Fibroblast of mammary gland (primary cell): ENCODE results near the gene TSPAN14.

Source experiments
- DNase-seq: peaks from one replicate; pipeline ENCODE4 v3.0.0-alpha.2; 2010; ENCODE audit warnings: low read depth
- H3K4me3 ChIP-seq: 2 replicates; pipeline ENCODE4 v1.5.1; 2011; ENCODE audit warnings: low read depth, mild to moderate bottlenecking, low read length, moderate library complexity; ENCODE audit not compliant: control insufficient read depth
- TF ChIP-seq, protein P1 (sequence below): conservative IDR thresholded peaks from 2 replicates; pipeline ENCODE4 v1.5.1; 2011; ENCODE audit warnings: low read depth, low read length, inconsistent platforms; ENCODE audit not compliant: control insufficient read depth, insufficient read depth

TSPAN14 gene

DNA sequence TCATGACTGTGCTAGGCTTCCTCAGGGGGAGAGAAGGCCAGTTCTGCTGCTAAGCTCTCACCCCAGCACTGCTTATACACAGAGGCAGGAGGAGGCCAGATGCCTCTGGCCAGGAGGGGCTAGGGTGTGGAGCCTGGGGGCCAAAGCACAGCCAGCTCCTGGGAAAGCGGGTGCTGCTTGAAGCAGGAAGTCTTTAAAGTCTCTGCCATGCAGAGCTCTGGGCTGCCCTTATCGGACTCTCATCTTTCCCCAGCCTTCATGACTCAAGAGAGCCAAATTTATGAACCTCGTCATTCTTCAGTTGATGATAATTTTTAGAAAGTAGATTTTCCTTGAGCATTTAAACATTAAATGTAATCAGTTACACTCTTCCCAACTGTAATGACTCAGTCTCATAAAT lies 11.2 kb upstream of the TSPAN14 start:
- DNase-seq = no peak
- H3K4me3 ChIP-seq = no peak overlapping the region
- TF ChIP-seq, protein P1, sequence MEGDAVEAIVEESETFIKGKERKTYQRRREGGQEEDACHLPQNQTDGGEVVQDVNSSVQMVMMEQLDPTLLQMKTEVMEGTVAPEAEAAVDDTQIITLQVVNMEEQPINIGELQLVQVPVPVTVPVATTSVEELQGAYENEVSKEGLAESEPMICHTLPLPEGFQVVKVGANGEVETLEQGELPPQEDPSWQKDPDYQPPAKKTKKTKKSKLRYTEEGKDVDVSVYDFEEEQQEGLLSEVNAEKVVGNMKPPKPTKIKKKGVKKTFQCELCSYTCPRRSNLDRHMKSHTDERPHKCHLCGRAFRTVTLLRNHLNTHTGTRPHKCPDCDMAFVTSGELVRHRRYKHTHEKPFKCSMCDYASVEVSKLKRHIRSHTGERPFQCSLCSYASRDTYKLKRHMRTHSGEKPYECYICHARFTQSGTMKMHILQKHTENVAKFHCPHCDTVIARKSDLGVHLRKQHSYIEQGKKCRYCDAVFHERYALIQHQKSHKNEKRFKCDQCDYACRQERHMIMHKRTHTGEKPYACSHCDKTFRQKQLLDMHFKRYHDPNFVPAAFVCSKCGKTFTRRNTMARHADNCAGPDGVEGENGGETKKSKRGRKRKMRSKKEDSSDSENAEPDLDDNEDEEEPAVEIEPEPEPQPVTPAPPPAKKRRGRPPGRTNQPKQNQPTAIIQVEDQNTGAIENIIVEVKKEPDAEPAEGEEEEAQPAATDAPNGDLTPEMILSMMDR = no peak

DNA sequence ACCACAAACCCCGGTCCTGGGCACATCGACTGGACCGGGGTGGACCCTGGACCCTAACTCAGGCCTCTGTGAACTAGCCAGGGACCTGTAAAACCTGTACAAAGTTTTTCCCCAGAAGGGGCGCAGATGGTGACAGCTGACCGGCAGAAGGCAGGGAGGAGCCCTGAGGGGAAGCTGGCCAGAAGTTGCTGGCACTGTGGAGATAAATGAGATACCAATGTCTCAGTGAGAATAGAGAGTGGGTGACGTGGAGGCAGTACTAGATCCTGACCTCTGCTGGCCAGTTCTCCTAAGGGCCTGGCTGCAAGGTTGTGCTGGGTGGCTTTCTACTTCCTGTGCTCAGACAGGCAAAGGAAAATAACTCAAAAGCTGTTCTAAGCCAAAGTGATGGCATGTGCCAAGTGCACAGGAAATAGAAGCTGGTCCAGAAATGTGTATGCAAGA lies 10.6 kb upstream of the TSPAN14 start:
- no peak overlapping the region for H3K4me3 ChIP-seq
- TF ChIP-seq, protein P1 = peak; percentile 33
- no peak for DNase-seq

DNA sequence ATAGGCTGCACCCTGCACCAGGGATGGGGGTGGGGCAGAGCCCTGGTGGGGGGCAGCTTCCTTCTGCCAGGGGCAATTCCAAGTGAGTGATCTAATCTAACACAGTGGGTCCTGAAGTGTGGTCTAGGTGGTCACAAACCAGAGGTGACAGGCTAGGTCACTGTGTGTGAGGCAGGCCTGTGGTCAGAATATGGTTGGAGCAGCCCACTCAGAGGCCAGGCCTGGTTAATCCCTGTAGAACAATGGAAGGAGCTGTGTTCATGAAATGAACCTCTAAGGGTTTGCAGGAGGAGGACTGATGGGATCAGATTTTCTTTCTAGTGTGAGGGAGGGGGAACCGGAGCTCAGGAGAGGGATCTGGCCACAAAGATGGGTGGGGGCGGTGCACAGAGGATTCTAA lies 10.0 kb upstream of the TSPAN14 start:
- DNase-seq = no peak
- TF ChIP-seq, protein P1 = no peak
- H3K4me3 ChIP-seq = no peak overlapping the region

DNA sequence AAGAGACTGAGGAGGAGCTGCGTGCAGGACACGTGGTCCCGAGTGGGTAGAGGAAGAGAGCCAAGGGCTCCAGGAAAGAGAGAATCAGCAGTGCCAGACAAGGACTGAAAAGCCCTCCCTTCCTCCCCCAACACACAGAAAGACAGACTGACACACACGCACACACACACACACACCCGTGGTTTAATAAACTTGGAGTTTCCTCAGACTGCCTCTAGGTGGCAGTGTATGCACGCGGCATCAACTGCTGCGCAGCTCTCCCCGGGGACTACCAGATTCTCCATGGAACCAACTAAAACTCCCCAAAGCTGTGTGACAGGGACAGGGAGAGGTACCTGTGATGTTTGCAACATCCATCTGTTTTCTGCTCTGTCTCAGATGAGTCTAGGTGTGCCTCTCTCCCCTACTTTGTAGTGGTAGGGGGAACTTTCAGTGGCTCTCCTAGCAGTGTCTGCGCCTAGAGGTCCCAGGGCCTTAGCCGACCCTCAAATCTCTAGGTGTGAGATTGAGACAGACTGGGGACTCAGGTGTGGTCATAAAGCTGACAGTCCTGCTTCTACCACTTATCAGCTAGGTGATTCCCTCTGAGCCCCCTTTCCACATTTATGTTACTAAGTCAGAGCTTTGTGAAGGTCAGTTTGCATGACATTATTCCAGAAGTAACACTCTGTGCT lies 9.3 kb upstream of the TSPAN14 start:
- peak; percentile 72 for DNase-seq
- no peak overlapping the region for H3K4me3 ChIP-seq
- TF ChIP-seq, protein P1 = peak; percentile 92

DNA sequence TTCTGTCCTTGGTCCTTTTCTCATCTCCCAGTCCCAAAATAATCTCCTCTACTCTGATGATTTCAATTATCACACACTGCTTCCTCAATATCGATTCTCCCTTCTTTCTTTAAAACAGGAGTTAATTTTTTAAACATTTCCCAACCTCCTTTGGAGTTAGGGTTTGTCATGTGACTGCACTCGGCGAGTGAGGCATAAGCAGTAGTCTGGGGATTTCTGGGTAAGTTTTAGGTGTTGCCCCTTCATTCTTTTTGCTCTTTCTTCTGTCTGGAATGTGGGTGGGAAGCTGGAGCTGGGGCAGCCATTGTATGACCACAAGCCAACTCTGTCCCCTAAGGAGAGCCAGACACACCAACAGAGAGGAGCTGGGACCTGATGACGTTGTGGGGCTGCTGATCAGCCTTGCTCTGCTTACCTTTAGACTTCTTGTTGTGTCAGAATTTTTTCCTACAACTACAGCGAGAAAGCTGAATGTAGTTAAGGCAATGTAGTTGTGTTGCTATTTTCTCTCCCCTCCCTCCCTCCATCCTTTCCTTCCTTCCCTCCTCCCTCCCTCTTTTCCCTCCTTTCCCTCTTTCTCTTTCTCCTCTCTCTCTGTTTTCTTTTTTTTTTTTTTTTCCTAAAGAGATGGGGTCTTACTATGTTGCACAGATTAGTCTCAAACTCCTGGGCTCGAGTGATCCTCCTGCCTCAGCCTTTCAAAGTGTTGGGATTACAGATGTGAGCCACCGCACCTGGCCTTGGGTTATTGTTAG lies 6.5 kb upstream of the TSPAN14 start:
- no peak for DNase-seq
- no peak overlapping the region for H3K4me3 ChIP-seq
- TF ChIP-seq, protein P1 = no peak

DNA sequence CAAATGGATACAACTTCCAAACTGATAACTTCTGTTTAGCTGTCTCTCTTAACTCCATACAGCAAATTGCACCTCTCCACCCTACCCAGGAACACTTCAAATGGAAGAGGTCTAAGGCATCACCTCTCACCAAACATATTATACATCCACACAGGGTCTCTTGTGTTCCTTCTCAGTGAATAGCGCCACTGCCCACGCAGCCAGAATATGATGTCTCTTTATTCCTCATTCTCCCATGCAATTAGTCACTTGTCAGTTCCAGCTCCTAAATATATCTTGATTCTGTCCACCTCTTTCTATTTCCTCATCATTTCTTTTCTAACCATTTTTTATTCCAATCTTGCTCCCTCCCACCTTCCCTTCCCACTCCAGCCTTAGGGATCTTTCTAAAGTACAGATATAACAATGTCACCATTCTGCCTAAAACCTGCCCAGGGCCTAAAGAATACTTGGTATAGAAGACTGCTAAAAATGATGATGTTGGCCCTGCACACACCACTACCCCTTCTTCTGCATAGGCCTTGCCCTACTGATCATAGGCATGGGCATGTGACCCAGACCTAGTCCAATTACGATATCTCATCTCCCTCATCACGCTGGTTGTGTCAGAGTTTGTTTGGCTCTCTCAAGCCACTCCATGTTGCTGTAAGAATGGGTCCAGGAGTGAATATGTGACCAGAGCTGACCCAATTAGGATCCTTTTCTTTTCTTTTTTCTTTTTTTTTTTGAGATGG lies 5.7 kb upstream of the TSPAN14 start:
- TF ChIP-seq, protein P1 = no peak
- no peak for DNase-seq
- no peak overlapping the region for H3K4me3 ChIP-seq
